ENCODE data around the gene HCAR1. TPM values are rescaled to one million over a fixed set of nuclear protein-coding genes. Genes with fewer than 3 reads are reported as not detected.
"Not testable (repeated sequence)": the region's sequence is repeated elsewhere in the genome, so short reads cannot be mapped to it uniquely, and the experiment has no call there.

HCAR1 gene, protein sequence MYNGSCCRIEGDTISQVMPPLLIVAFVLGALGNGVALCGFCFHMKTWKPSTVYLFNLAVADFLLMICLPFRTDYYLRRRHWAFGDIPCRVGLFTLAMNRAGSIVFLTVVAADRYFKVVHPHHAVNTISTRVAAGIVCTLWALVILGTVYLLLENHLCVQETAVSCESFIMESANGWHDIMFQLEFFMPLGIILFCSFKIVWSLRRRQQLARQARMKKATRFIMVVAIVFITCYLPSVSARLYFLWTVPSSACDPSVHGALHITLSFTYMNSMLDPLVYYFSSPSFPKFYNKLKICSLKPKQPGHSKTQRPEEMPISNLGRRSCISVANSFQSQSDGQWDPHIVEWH
- not detected for total RNA-seq
- long read RNA-seq: 0 reads

GRCh38 chr12:122730215-122731014 is at the start of gene HCAR1:
TSS of gene HCAR1 (minus strand) at chr12:122730844. CDS start at chr12:122730339, 505 bp downstream.
- DNase-seq: no peak
- H3K4me3 ChIP-seq: peak within 1 kb of the TSS; percentile 51
- H3K27ac ChIP-seq (replicated peaks): no peak within 1 kb of the TSS
- H3K9me3 ChIP-seq (replicated peaks): no peaks in the 10 kb centered on the region
- H3K36me3 ChIP-seq: no peaks in the 10 kb centered on the region
- intact Hi-C loops (cut with micrococcal nuclease): no loop called here
- H3K27me3 ChIP-seq (ENCODE audit: low read depth): peaks cover 22% of the 10 kb centered on the region
- no peaks in the 10 kb centered on the region for H3K4me1 ChIP-seq
- TF ChIP-seq, protein P1, sequence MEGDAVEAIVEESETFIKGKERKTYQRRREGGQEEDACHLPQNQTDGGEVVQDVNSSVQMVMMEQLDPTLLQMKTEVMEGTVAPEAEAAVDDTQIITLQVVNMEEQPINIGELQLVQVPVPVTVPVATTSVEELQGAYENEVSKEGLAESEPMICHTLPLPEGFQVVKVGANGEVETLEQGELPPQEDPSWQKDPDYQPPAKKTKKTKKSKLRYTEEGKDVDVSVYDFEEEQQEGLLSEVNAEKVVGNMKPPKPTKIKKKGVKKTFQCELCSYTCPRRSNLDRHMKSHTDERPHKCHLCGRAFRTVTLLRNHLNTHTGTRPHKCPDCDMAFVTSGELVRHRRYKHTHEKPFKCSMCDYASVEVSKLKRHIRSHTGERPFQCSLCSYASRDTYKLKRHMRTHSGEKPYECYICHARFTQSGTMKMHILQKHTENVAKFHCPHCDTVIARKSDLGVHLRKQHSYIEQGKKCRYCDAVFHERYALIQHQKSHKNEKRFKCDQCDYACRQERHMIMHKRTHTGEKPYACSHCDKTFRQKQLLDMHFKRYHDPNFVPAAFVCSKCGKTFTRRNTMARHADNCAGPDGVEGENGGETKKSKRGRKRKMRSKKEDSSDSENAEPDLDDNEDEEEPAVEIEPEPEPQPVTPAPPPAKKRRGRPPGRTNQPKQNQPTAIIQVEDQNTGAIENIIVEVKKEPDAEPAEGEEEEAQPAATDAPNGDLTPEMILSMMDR (IDR thresholded peaks at IDR 0.05; ENCODE audit: borderline replicate concordance): no peak

- H3K4me1 ChIP-seq: peaks cover 15% of the 10 kb centered on the region
- H3K36me3 ChIP-seq: peaks cover 63% of the 10 kb centered on the region
- no peak overlapping the region for H3K4me3 ChIP-seq
- H3K27me3 ChIP-seq (ENCODE audit: low read depth): no peaks in the 10 kb centered on the region
- DNase-seq: no peak
- TF ChIP-seq, protein P1 (IDR thresholded peaks at IDR 0.05; ENCODE audit: borderline replicate concordance): no peak
- intact Hi-C loops (cut with micrococcal nuclease): no loop called here
- H3K27ac ChIP-seq (replicated peaks): no peak overlapping the region
- H3K9me3 ChIP-seq (replicated peaks): no peaks in the 10 kb centered on the region
These were observed 26.9 kb upstream of the HCAR1 start for GRCh38 chr12:122757568-122757967.

DNA sequence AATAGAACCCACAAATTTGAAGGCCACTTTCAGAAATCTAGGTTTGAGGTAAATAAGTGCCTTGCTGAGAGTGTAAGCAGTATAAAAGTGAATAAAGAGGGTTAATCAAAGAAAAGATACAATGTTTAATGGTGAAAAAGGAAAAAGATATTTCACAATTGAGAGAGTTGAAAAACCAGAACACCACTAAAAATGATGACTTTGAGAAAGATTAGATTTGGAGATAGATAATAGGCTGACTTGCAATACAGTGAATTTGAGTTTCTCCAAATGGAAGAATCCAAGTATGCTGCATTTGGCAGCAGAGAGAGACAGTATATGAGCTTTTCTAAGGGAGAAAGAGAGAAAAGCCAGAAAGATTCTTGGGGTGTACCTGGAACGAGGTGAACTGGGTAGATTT is 24.1 kb upstream of the HCAR1 start:
- no peak overlapping the region for H3K4me3 ChIP-seq
- H3K27me3 ChIP-seq (ENCODE audit: low read depth): no peaks in the 10 kb centered on the region
- H3K36me3 ChIP-seq: peaks cover 44% of the 10 kb centered on the region
- TF ChIP-seq, protein P1 (IDR thresholded peaks at IDR 0.05; ENCODE audit: borderline replicate concordance): no peak
- H3K9me3 ChIP-seq (replicated peaks): no peaks in the 10 kb centered on the region
- intact Hi-C loops (cut with micrococcal nuclease): no loop called here
- peaks cover 21% of the 10 kb centered on the region for H3K4me1 ChIP-seq
- no peak overlapping the region for H3K27ac ChIP-seq (replicated peaks)
- DNase-seq: no peak

- intact Hi-C loops (cut with micrococcal nuclease): no loop called here
- H3K4me3 ChIP-seq: peak overlapping the region; percentile 96
- H3K27ac ChIP-seq (replicated peaks): peak overlapping the region; percentile 90
- H3K4me1 ChIP-seq: peaks cover 21% of the 10 kb centered on the region
- TF ChIP-seq, protein P1 (IDR thresholded peaks at IDR 0.05; ENCODE audit: borderline replicate concordance): no peak
- no peaks in the 10 kb centered on the region for H3K9me3 ChIP-seq (replicated peaks)
- no peaks in the 10 kb centered on the region for H3K27me3 ChIP-seq (ENCODE audit: low read depth)
- no peak for DNase-seq
- peaks cover 34% of the 10 kb centered on the region for H3K36me3 ChIP-seq
These were observed 22.6 kb upstream of the HCAR1 start for GRCh38 chr12:122753319-122753650.

DNA sequence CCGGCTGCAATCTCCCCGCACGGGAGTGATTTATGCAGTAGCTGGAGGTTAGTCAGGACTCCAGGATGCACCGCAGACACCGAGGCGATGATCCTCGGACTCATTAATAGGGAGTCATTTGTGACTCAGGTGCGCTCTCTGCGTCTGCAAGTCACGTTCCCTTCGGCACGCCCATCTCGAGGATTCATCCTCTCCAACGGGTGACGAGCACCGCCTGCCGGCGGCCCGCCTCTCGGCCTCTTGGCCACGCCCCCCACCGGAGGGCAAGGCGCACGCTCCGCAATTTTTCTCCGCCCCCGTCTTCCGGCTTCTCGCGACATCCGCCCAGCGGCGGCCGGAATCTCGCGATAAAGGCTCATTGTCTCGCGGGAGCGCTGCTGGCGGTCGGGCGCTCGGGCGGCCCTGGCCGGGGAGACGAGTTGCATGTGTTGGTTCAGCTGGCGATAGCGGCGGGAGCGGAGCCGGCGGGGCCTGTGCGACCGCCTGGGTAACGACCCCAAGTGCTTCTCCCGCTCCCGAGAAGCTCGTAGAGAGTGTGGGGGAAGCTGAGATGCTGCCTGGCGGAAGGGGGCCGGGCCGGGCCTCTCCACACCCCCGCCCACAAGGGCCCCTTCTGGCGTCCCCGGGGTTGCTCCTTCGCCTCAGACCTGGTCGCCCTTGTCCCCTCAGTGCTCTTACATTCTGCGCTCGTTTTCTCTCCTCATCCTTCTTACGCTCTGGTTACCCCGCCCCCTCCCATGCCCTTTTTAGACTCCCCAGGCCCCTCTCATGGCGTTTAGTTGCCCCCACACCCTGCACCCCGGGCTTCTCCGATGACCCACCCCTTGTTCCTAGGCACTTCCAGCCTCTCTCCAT is 22.0 kb upstream of the HCAR1 start, which contains the start of gene DENR:
DENR (plus strand) TSS at position 361 of the 855 bp plus-strand sequence. CDS start 878 bp downstream, outside the sequence.
- no peaks in the 10 kb centered on the region for H3K27me3 ChIP-seq (ENCODE audit: low read depth)
- H3K36me3 ChIP-seq: peaks cover 28% of the 10 kb centered on the region
- TF ChIP-seq, protein P1 (IDR thresholded peaks at IDR 0.05; ENCODE audit: borderline replicate concordance): peak; percentile 80
- H3K4me3 ChIP-seq: peak within 1 kb of the TSS; percentile 96
- H3K9me3 ChIP-seq (replicated peaks): no peaks in the 10 kb centered on the region
- H3K4me1 ChIP-seq: peaks cover 21% of the 10 kb centered on the region
- peak; percentile 97 for DNase-seq
- peak within 1 kb of the TSS; percentile 90 for H3K27ac ChIP-seq (replicated peaks)
- intact Hi-C loops (cut with micrococcal nuclease): no loop called here

DNA sequence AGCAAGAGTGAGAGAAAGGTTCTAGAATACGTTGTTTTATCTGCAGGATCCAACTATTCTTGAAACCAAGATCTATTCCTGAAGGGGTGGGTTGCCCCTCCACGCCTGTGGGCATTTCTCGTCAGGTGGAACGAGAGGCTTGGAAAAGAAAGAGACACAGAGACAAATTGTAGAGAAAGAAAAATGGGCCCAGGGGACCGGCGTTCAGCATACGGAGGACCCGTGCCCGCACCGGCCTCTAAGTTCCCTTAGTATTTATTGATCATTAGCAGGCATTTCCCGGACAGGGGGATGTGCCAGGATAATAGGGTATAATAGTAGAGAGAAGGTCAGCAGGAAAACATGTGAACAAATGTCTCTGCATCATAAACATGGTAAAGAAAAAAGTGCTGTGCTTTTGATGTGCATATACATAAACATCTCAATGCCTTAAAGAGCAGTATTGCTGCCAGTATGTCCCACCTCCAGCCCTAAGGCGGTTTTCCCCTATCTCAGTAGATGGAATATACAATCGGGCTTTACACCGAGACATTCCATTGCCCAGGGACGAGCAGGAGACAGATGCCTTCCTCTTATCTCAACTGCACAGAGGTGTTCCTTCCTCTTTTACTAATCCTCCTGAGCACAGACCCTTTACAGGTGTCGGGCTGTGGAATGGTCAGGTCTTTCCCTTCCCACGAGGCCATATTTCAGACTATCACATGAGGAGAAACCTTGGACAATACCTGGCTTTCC is 20.3 kb upstream of the HCAR1 start:
- Histone ChIP-seq H3K4me1 (peaks cover 21% of the 10 kb centered on the region), H3K36me3 (peaks cover 12% of the 10 kb centered on the region)
- DNase-seq; intact Hi-C loops (cut with micrococcal nuclease); H3K9me3 ChIP-seq (replicated peaks); H3K27me3 ChIP-seq (ENCODE audit: low read depth); H3K27ac ChIP-seq (replicated peaks); H3K4me3 ChIP-seq: not testable (repeated sequence)

Measured in left ventricle myocardium inferior (tissue), 1 donor.